GM19452 (cell line): ENCODE measurements around the gene THG1L.

ENCODE experiments used
- ATAC-seq: cut with Tn5 transposase; IDR thresholded peaks from one replicate; pipeline ENCODE4 v1.9.1; 2021; ENCODE audit not compliant: unreplicated experiment

The THG1L gene

GRCh38 chr5:157750320-157750719 lies 19.1 kb downstream of the THG1L start:
- ATAC-seq, result no peak

- no peak for ATAC-seq
These were observed 24.9 kb downstream of the THG1L start for GRCh38 chr5:157756122-157756521.

GRCh38 chr5:157758706-157759105 lies 27.5 kb downstream of the THG1L start:
- no peak for ATAC-seq

GRCh38 chr5:157761690-157762621 lies 30.7 kb downstream of the THG1L start:
- peak; percentile 61 for ATAC-seq

GRCh38 chr5:157764531-157764930 lies 33.3 kb downstream of the THG1L start:
- no peak for ATAC-seq

- no peak for ATAC-seq
These were observed 35.2 kb downstream of the THG1L start for GRCh38 chr5:157766442-157766841.

- ATAC-seq, result no peak
These were observed 35.7 kb downstream of the THG1L start for GRCh38 chr5:157766902-157767301.

GRCh38 chr5:157767689-157768088 lies 36.5 kb downstream of the THG1L start:
- ATAC-seq, result no peak

- no peak for ATAC-seq
These were observed 39.4 kb downstream of the THG1L start for GRCh38 chr5:157770665-157771064.

GRCh38 chr5:157772127-157772526 lies 40.9 kb downstream of the THG1L start:
- no peak for ATAC-seq

- ATAC-seq, result no peak
These were observed 47.0 kb downstream of the THG1L start for GRCh38 chr5:157778121-157778805.

- ATAC-seq, result no peak
These were observed 48.0 kb downstream of the THG1L start for GRCh38 chr5:157779221-157779620.

- ATAC-seq, result no peak
These were observed 54.6 kb downstream of the THG1L start for GRCh38 chr5:157785801-157786200.
